HG03280 (cell line): ENCODE data around the gene CSTF1.
"Not testable (repeated sequence)": the region's sequence is repeated elsewhere in the genome, so short reads cannot be mapped to it uniquely, and the experiment has no call there.

Source experiments
- ATAC-seq: cut with Tn5 transposase; IDR thresholded peaks from one replicate; pipeline ENCODE4 v1.9.1; 2021; ENCODE audit warnings: mild to moderate bottlenecking, moderate library complexity; ENCODE audit not compliant: unreplicated experiment

The CSTF1 gene

GRCh38 chr20:56403465-56403864 is 11.0 kb downstream of the CSTF1 start:
- ATAC-seq, result no peak

DNA sequence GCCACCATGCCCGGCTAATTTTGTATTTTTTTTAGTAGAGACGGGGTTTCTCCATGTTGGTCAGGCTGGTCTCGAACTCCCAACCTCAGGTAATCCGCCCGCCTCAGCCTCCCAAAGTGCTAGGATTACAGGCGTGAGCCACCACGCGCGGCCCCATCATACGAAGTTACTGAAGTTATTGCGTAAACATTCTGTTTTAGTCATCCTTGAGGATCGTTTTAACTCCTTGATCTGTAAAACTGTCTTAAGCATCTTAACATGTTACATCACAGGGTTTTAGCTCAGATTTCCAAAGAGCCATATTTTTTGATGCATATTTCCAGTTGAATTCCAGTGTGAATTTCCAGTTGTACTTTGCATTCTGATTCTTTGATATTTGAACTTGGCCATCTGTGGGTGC is 12.9 kb downstream of the CSTF1 start:
- ATAC-seq, result not testable (repeated sequence)

DNA sequence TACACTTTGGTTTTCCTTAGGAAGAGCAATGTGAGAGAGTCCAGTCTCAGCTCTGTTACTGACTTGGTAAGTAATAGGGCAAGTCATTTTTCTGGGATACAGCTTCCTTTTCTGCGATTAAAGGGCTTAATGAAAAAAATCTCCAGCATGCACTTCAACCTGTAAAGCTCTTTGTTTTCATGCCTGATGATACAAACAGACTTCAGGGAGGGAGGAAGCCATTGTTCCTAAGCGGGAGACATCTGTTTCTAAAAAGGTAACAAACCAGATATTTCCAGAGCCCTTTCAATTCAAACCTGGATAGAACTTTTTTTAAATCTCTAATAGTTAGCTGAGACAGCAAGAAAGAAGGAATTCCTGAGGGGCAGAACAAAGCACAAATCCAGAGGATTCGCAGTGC is 14.5 kb downstream of the CSTF1 start:
- ATAC-seq, result no peak

- no peak for ATAC-seq
Measured at GRCh38 chr20:56409521-56409920, 17.1 kb downstream of the CSTF1 start.

DNA sequence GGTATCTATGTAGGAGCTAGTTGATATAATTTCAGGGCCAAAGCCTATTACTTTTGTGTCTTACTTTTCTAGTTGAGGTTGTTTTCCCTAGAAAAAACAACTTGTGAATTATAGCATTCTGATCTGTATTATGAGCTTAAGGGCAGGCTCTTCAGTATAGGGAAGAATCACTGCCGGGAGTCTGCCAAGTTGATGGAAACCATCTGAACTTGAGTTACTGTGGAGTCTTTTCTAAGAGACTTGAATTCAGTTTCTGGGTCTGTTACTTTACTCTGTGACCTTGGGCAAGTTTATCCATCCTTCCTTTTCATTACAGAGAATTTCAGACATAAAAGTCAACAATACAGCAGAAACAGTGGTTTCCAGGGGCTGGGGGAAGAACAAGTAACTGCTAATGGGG is 17.5 kb downstream of the CSTF1 start:
- no peak for ATAC-seq

DNA sequence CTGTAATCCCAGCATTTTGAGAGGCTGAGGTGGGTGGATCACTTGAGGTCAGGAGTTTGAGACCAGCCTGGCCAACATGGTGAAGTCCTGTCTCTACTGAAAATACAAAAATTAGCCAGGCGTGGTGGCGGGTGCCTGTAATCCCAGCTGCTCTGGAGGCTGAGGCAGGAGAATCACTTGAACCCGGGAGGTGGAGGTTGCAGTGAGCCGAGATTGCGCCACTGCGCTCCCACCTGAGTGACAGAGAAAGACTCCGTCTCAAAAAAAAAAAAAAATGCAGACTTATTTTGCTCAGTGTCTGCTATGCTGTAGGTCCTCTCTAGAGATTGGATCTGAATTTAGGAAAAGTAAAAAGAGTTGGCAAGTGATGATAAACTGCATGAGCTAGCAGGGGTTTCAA is 18.8 kb downstream of the CSTF1 start:
- not testable (repeated sequence) for ATAC-seq

DNA sequence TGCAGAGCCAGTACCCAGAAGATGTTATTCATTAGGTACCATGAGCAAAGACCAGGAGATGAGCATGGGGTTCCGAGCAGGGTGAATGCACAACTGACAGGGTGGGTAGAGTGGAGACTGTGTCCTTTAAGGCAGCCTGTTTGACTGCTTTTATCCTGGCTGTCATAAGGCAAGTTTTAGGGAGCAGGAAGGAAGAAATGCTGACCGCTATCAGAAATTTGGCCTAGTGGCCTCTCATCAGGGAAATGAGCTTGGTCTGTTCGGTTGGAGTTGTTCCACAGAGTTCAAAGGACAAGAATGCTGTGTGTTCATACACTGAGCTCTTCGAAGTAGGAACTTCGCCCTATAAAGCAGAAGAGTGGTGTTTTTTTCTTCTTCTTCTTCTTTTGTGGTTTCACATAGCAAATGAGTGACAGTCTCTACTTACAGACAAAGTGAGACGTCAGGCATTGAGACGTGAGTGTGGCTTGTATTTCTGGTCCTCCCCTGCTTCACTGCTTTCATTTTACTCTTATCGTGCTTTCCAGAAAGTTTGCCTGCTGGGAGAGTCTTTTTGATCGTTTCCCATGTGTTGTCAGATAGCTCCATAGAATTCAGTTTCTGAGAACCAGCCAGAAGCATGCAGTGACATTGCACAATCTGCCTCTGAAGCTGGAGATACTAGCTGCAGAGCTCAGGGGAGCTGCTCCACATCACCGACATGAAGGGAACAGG is 19.5 kb downstream of the CSTF1 start, which contains the start of gene CASS4:
Gene CASS4 (plus strand): TSS at position 502 of the 714 bp plus-strand sequence. CDS start 199 bp downstream, at position 701.
- ATAC-seq, result no peak

DNA sequence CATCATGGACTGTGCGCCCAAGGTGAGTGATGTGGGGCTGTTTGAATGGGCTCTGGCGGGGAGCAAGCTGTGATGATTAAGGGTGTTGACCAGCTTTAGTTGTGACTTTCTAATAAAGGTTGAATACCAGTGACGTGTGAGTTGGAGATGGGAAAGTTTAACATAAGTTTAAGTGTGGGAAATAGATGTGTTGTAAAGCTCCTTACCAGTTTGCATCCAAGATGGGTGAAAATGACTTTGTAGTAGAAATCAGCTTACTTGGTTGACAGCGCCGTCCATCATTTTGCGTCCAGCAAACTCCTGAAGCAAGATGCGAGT is 20.0 kb downstream of the CSTF1 start:
- no peak for ATAC-seq

GRCh38 chr20:56412949-56413348 is 20.5 kb downstream of the CSTF1 start:
- ATAC-seq, result no peak

DNA sequence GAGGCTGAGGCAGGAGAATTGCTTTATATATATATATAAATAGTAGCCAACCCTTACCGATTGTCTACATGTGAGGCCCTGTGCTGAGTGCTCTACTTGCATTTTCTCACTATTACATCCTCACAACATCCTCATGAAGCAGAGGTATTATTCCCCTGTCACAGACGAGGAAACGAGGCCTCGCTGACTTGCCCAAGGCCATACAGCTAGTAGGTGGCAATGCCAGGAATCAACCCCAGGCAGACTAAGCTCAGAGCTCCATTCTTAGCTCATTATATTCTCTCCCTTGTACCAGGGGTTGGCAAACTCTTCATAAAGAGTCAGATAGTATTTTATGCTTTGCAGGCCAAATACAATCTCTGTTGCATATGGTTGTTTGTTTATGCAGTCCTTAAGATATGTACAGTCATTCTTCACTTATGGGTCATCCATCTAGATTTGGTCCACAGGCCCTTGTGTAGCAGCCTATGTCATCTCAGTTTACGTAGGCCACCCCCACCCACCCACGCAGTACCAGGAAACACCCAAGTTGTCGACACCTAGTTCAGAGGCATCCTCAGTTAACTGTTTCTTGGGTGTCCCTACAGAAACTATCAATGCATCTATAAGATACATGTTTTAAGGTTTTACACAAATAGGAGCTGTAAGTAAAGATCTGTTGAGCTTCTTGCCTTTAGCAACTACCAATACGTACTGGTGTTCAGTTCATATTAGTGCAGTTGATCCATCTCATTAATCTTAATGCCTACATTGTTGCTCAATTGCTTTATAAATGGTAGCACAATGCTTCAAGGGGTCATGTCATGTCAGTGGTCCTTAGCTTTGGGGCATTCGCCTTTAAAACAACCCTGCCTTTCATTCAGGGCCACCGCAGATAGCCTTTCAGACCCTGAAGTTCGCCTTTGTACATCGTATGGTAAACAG is 22.7 kb downstream of the CSTF1 start:
- no peak for ATAC-seq

GRCh38 chr20:56417402-56417801 is 25.0 kb downstream of the CSTF1 start:
- ATAC-seq, result no peak

- no peak for ATAC-seq
Measured at GRCh38 chr20:56417911-56418310, 25.5 kb downstream of the CSTF1 start.

GRCh38 chr20:56418385-56418861 is 26.0 kb downstream of the CSTF1 start:
- ATAC-seq, result no peak

GRCh38 chr20:56420028-56420427 is 27.6 kb downstream of the CSTF1 start:
- no peak for ATAC-seq

GRCh38 chr20:56420940-56421688 is 28.7 kb downstream of the CSTF1 start:
- no peak for ATAC-seq

DNA sequence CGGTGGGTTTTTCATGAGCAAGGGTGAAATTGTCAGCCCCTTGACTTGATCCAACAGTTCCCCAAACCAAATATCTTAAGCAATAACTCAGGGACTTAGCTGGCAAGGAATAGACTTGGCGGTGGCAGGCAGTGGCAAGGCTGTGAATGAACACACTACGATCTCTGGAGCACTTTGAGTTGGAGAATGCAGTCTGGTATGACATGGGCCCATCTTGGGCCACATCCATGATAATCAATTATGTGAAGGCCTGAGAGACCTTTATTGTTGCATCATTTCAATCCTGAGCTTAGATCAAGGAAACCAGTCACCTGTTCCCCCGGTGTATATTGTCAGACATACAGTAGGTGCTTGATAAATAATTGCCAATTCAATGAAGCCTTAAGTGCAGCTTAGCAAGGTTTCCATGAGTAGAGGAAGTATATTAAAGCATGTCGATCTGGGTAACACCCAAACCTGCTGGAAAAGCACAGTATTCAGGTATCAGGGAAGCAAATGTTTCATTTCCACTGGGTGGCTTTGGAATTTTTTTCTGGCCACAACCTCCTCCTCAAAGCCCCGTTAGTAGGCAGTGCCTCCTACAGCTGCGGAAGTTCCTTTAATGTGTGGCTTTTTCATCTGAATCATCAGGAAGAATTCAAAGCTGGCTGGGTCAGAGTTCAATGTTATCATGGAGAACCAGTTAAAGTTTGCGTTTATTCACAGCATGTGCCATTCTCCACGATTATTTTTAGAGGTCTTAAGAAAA is 29.8 kb downstream of the CSTF1 start:
- ATAC-seq, result no peak

GRCh38 chr20:56422824-56423189 is 30.4 kb downstream of the CSTF1 start:
- no peak for ATAC-seq

- ATAC-seq, result no peak
Measured at GRCh38 chr20:56423211-56423610, 30.8 kb downstream of the CSTF1 start.

DNA sequence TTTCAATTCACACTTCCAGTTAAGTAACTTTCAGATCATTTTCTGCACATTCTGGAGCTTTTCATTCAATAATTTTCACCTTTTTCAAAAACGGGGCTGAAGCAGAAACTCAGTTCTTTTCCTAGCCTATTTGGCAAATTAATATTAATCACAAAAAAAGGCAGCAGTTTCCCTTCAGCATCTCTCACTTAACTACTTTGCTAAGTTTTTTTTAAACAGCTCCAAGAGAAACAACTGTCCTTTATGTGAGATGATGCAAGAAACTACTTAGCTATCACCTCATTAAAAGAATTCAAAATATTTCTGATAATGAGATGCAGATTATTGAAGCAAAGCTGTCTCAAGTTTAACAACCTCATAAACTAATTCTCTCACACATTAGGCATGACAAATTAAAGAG is 31.4 kb downstream of the CSTF1 start:
- no peak for ATAC-seq

- no peak for ATAC-seq
Measured at GRCh38 chr20:56424931-56425330, 32.5 kb downstream of the CSTF1 start.

- no peak for ATAC-seq
Measured at GRCh38 chr20:56426026-56426425, 33.6 kb downstream of the CSTF1 start.
